ENCODE data around the gene ZNF248.

The ZNF248 gene

GRCh38 chr10:37821237-37821636 is 36.2 kb downstream of the ZNF248 start:
- no peak for DNase-seq

DNA sequence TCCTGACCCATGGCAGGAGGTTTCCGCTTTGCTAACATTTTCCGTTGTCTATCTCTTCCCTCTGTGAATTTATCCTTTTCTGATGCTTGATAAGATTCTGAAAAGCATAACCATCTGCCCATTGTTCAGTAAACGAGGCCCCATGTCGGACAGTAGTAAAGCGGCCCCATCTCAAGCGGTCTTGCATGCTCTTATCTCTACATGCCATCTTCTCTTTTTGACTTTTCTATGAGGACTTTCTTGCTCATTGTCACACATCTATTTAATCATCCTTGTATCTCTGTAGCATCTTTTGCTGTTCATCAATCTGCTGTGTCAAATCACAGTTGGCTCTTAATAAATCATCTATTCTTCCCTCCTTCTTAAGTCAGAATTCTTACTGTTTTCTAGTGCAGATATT is 37.6 kb downstream of the ZNF248 start:
- DNase-seq = no peak

DNA sequence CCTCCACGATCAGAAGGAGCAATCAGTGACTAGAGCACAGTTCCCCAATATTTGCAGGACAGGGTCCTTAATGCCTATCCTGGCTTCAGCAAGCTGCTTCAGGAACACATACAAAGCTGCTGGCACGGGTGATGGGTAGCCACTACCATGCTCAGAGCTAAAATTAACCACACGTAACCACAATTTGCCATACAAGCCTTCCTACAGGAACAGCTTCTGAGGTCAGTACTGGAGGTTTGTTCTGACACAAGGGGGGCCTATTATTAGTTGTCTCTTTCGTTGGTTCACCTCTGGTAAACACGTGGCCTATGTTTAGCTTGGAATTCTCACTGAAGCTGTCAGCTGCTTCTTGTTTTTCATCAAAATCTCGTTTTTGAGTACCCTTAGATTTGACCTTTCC is 41.1 kb downstream of the ZNF248 start:
- no peak for DNase-seq

DNA sequence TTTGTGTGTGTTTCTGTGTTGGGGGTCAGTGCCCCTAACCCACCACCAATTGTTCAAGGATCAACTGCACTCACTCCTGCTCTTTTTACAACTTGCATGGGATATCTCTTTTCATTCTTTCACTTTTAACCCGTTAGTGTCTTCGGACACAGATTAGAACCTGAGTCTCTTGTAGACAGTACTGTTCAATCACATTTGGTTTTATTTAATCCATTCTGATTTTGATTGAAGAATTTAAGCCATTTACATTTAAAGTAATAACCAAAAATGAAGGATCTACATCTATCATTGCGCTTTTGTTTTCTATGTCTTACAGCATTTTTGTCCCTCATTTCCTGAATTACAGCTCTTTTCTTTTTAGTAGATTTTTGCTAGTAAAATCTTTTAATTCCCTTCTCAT is 43.6 kb downstream of the ZNF248 start:
- DNase-seq = no peak

GRCh38 chr10:37812290-37812689 is 45.1 kb downstream of the ZNF248 start:
- no peak for DNase-seq

DNA sequence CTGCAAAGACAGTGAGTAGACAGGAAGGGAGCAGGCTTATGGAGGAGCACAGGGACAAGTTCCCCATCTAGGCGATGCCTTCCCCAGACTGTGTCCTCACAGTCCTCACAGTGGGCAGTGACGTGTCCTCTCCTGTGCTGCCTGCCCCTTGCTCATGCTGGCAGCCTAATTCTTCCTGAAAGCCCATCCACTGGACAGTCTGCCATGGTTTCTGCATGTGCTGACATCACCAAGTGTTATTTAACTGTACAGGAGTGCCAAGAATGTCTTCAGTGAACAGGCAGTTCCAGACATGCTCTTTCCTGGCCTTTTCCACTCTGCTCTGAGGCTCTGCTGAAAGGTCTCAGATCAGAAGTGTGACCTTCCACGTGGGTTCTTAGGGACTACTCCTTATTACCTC is 54.1 kb downstream of the ZNF248 start:
- no peak for DNase-seq

DNA sequence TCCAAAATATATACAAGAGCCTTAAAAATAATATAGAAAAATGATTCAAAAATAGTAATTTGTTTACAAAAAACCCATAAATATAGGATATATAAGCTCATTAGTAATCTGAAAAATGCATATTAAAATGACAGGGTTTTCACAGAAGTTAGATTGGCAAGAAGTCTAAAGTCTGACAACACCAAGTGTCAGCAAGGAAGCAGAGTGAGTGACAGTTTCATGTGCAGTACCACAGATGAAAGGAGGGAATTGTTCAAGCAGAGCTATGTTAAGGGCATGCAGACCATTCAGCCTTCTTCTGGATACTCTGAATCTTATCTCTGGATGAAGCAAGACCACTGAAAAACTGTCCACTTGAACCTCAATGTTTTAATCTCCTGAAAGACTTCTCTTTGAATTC is 55.9 kb downstream of the ZNF248 start:
- no peak for DNase-seq

GRCh38 chr10:37794305-37794976 is 63.0 kb downstream of the ZNF248 start:
- DNase-seq = no peak

GRCh38 chr10:37789590-37789989 is 67.8 kb downstream of the ZNF248 start:
- DNase-seq = no peak

GRCh38 chr10:37784678-37785077 is 72.7 kb downstream of the ZNF248 start:
- DNase-seq = no peak

DNA sequence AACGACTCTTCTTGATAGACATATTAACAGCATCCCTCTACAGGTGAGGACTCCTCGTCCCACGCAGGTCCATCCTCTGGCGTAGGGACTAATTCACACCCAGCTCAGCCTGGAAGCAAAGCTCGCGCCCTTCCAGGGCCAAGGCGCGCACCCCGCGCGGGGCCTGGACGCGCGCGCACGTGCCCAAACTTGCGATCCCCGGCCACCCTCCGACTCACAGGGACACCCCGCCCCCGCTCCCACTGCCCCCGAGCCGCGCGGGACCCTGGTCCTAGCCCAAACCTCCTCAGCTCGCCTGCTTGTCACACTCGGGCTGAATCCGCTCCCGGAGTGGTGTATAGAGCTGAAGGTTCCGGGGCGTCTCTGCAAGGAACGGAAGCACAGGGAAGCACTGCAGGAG is 76.9 kb downstream of the ZNF248 start:
- DNase-seq = no peak

- DNase-seq = no peak
Observed at GRCh38 chr10:37777056-37777455, 80.4 kb downstream of the ZNF248 start.

GRCh38 chr10:37775612-37776011 is 81.8 kb downstream of the ZNF248 start:
- DNase-seq = no peak

DNA sequence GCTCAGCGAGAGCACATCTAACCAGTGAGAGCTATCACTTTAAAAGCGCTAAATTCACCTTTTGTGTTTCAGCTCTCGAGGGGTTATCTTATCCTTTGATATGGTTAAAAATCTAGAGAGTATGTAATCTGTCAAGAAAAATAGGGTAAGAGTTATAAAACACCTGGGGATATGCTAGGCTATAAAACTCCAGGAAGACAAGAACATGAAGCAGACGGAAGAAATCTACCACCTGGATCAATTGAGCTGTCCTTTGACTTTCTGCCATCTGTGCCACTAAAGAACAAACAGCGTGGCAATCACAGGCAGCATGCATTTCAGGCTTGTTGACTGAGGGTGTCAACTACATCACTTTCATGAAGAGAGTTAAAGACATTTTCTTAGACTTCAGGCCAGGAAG is 83.1 kb downstream of the ZNF248 start:
- DNase-seq = no peak

DNA sequence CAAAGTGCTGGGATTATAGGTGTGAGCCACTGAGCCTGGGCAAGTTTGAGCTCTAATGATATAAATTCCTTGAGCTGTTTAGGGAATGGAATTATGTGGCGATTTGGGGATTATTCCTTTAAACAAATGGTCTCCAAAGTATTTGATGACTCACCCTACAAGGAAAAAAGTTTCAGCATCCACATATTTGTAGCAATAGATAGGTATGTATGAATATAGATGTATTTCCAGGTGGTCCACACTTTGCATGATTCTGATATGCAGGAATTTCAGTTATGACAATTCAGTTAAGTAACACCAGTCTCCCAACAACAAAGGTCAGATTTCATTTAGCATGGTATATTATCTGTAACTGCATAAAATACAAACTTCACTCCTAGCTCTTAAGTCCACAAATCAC is 92.2 kb downstream of the ZNF248 start:
- no peak for DNase-seq

- no peak for DNase-seq
Observed at GRCh38 chr10:37763132-37763531, 94.3 kb downstream of the ZNF248 start.

DNA sequence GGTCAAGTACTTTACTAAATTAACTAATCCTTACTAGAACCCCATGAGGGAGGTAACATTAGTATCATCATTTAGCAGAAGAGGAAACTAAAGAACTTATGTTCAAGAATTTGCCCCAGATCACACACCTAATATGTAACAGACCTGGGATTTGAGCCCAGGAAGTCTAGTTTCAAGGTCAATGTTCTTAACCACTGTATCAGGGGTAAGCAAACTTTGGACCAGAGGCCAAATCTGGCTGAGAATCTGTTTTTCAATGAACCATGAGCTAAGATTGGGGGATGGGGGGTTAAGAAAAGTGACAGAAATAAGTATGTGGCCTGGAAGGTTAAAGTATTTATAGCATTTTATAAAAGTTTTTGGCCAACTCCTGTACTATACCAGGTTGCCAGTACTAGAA is 95.1 kb downstream of the ZNF248 start:
- DNase-seq = no peak

GRCh38 chr10:37760817-37761216 is 96.6 kb downstream of the ZNF248 start:
- no peak for DNase-seq

- DNase-seq = no peak
Observed at GRCh38 chr10:37758074-37758473, 99.3 kb downstream of the ZNF248 start.

- DNase-seq = no peak
Observed at GRCh38 chr10:37754538-37755323, 102.7 kb downstream of the ZNF248 start.

GRCh38 chr10:37752334-37752875 is 105.0 kb downstream of the ZNF248 start:
- DNase-seq = no peak

DNA sequence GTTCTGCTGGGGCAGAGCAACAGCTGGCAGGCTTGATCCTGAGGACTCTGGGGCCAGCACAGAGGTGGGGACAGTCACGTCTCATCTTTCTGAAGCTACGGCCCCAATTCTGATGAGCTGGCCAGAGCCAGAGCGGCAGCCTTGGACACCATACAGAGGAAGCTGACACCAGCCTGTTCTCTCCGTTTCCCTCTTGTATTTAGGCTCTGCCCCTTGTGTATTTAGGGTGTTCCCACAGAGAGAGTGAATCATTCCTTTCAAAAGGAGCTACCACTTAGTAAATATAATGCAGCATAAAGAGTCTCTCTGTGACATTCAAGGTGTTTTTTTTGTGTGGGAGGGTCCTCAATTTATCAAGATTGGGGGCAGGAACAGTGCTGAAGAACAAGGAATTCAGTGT is 109.2 kb downstream of the ZNF248 start:
- DNase-seq = no peak

DNA sequence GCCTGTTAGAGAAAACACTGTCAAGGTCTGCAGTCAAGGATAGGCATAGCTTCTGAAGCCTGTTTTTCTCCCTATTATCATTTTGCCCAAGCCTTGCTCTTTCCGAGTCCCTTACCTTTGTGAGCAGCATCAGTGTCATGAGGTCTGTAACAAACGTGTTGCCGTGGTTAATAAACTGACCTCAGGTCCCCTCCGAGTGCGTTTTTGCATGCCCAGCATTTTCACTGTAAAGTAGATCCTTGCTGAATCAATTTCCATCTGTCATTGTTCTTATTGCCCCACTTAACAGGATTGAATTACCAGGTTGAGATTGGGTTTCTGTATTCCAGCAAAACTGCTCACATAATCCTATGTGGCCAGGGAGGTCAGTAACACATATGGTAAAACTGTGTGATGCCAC is 110.3 kb downstream of the ZNF248 start:
- no peak for DNase-seq

- no peak for DNase-seq
Observed at GRCh38 chr10:37741831-37742230, 115.6 kb downstream of the ZNF248 start.

All from stimulated activated CD4-positive, alpha-beta T cell treated with anti-CD3 and anti-CD28 coated beads, Interleukin-2, amount 100 ng/mL, for 24 hours (primary cell).